ENCODE results near the gene GUCA1A. TPM values are rescaled to one million over a fixed set of nuclear protein-coding genes. Genes with fewer than 3 reads are reported as not detected.
A peak's percentile ranks its signal among the peaks of the same experiment; 100 is the strongest.

GUCA1A gene
- total RNA-seq, 1 experiment from 2014 or later, result not detected

DNA sequence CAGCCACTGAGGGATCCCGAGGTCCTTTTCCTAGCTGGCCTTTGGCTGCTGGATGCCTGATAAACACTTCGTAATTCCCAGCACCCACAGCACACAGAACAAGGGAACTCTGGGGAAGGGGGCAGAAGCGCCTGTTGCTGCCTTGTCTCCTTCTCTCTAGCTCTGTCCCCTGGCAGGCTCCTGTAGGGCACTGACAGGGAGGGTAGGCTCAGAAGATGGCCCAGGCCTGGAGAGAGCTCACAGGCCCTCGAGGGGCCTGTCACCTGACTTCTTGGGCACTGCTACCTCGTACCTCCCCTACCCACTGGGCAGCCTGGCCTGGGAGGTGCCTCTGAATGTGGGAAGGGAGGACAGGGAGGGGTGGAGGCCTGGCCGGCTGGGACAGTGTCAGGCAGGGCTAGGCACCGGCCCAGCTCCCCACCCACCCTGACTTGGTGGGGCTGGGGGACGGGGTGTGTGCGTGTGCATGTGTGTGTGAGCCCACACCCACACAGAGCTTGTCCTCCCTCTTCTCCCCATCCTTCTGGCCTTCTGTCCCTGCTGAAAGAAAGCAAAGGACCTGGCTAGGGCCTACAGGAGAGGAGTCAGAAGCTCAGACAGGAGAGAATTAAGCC lies 48.8 kb upstream of the GUCA1A start:
- BruUV-seq (replicated peaks), result no TSS peak
- H2AFZ ChIP-seq (ENCODE audit: low read length), result no peak overlapping the region
- 0 out of 2 replicates have a peak overlapping the region, but pooled peaks have one; percentile 84 for H3K27ac ChIP-seq (ENCODE audit: low read length)
- H3K79me2 ChIP-seq (ENCODE audit: low read length), result peaks cover 10% of the 10 kb centered on the region
- no peaks in the 10 kb centered on the region for H3K9me2 ChIP-seq (replicated peaks; ENCODE audit: low read length)
- CTCF ChIA-PET, result no interaction called here
- intact Hi-C loops (cut with micrococcal nuclease), result no loop called here
- H3K4me3 ChIP-seq (ENCODE audit: low read length), result no peak overlapping the region
- POLR2A ChIA-PET (ENCODE audit: unreplicated experiment), result no interaction called here
- no peak overlapping the region for H3K9ac ChIP-seq (ENCODE audit: low read length)
- TF ChIP-seq EZH2 (IDR thresholded peaks at IDR 0.05; ENCODE audit: low read length, unreplicated experiment), result no peak
- TF ChIP-seq EZH2phosphoT487 (IDR thresholded peaks at IDR 0.05; ENCODE audit: borderline replicate concordance, low read length), result no peak
- TF ChIP-seq, protein P1, sequence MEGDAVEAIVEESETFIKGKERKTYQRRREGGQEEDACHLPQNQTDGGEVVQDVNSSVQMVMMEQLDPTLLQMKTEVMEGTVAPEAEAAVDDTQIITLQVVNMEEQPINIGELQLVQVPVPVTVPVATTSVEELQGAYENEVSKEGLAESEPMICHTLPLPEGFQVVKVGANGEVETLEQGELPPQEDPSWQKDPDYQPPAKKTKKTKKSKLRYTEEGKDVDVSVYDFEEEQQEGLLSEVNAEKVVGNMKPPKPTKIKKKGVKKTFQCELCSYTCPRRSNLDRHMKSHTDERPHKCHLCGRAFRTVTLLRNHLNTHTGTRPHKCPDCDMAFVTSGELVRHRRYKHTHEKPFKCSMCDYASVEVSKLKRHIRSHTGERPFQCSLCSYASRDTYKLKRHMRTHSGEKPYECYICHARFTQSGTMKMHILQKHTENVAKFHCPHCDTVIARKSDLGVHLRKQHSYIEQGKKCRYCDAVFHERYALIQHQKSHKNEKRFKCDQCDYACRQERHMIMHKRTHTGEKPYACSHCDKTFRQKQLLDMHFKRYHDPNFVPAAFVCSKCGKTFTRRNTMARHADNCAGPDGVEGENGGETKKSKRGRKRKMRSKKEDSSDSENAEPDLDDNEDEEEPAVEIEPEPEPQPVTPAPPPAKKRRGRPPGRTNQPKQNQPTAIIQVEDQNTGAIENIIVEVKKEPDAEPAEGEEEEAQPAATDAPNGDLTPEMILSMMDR (conservative IDR thresholded peaks at IDR 0.05; ENCODE audit: low read depth, low read length), result no peak
- peaks cover 26% of the 10 kb centered on the region for H3K36me3 ChIP-seq (ENCODE audit: low read depth, low read length)
- H3K27me3 ChIP-seq (ENCODE audit: low read length), result no peaks in the 10 kb centered on the region
- DNase-seq, result no peak
- no peak overlapping the region for H3K4me2 ChIP-seq (ENCODE audit: low read length)
- peaks cover 32% of the 10 kb centered on the region for H3K4me1 ChIP-seq (ENCODE audit: insufficient read depth, low read length)
- H4K20me1 ChIP-seq (ENCODE audit: low read length), result no peaks in the 10 kb centered on the region
- H3K9me3 ChIP-seq (ENCODE audit: low read length), result no peaks in the 10 kb centered on the region
- ATAC-seq, result no peak
- H3F3A ChIP-seq (ENCODE audit: low read length, unreplicated experiment), result no peaks in the 10 kb centered on the region

GRCh38 chr6:42125231-42125630 lies 47.9 kb upstream of the GUCA1A start:
- ChIA-PET CTCF (no interaction called here), POLR2A (ENCODE audit: unreplicated experiment) (no interaction called here)
- no peak for TF ChIP-seq EZH2 (IDR thresholded peaks at IDR 0.05; ENCODE audit: low read length, unreplicated experiment)
- TF ChIP-seq EZH2phosphoT487 (IDR thresholded peaks at IDR 0.05; ENCODE audit: borderline replicate concordance, low read length), result no peak
- TF ChIP-seq, protein P1 (conservative IDR thresholded peaks at IDR 0.05; ENCODE audit: low read depth, low read length), result no peak
- Histone ChIP-seq H3K79me2 (ENCODE audit: low read length) (peaks cover 19% of the 10 kb centered on the region), H3K4me3 (ENCODE audit: low read length) (no peak overlapping the region), H3K27me3 (ENCODE audit: low read length) (no peaks in the 10 kb centered on the region), H3K4me2 (ENCODE audit: low read length) (no peak overlapping the region), H3K9me2 (replicated peaks; ENCODE audit: low read length) (no peaks in the 10 kb centered on the region), H3K4me1 (ENCODE audit: insufficient read depth, low read length) (peaks cover 32% of the 10 kb centered on the region), H2AFZ (ENCODE audit: low read length) (no peak overlapping the region), H3K27ac (ENCODE audit: low read length) (no peak overlapping the region), H3K9ac (ENCODE audit: low read length) (no peak overlapping the region), H3K9me3 (ENCODE audit: low read length) (no peaks in the 10 kb centered on the region), H4K20me1 (ENCODE audit: low read length) (no peaks in the 10 kb centered on the region), H3F3A (ENCODE audit: low read length, unreplicated experiment) (no peaks in the 10 kb centered on the region), H3K36me3 (ENCODE audit: low read depth, low read length) (peaks cover 29% of the 10 kb centered on the region)
- ATAC-seq (no peak), DNase-seq (no peak)
- BruUV-seq (replicated peaks), result no TSS peak
- intact Hi-C loops (cut with micrococcal nuclease), result no loop called here

DNA sequence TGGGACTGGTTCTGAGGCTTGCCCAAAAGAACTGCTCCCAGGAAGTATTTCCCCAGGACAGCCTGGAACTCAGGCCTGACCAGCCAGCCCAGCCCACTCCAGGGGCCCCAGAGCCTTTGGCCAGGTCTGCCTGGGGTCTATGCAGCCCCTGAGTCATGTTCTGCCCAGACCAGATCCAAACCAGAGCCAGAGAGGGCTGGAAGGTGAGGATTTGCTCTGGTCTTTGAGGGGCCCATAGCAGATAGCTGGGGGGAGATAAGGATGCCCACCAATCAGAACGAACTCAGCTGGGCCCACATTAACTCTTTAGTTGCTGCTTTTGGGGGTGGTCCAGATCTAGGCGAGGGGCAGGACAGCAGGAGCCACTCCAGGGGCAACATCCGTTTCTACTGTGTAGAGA lies 47.5 kb upstream of the GUCA1A start:
- ChIA-PET POLR2A (ENCODE audit: unreplicated experiment) (no interaction called here), CTCF (no interaction called here)
- ATAC-seq (no peak), DNase-seq (no peak)
- peaks cover 32% of the 10 kb centered on the region for H3K4me1 ChIP-seq (ENCODE audit: insufficient read depth, low read length)
- H2AFZ ChIP-seq (ENCODE audit: low read length), result no peak overlapping the region
- no peak overlapping the region for H3K4me2 ChIP-seq (ENCODE audit: low read length)
- intact Hi-C loops (cut with micrococcal nuclease), result no loop called here
- no TSS peak for BruUV-seq (replicated peaks)
- H3K4me3 ChIP-seq (ENCODE audit: low read length), result no peak overlapping the region
- H3F3A ChIP-seq (ENCODE audit: low read length, unreplicated experiment), result no peaks in the 10 kb centered on the region
- no peaks in the 10 kb centered on the region for H3K9me3 ChIP-seq (ENCODE audit: low read length)
- peaks cover 22% of the 10 kb centered on the region for H3K79me2 ChIP-seq (ENCODE audit: low read length)
- H3K36me3 ChIP-seq (ENCODE audit: low read depth, low read length), result peaks cover 29% of the 10 kb centered on the region
- H3K9me2 ChIP-seq (replicated peaks; ENCODE audit: low read length), result no peaks in the 10 kb centered on the region
- H3K27me3 ChIP-seq (ENCODE audit: low read length), result no peaks in the 10 kb centered on the region
- no peaks in the 10 kb centered on the region for H4K20me1 ChIP-seq (ENCODE audit: low read length)
- TF ChIP-seq, protein P1 (conservative IDR thresholded peaks at IDR 0.05; ENCODE audit: low read depth, low read length), result no peak
- TF ChIP-seq EZH2phosphoT487 (IDR thresholded peaks at IDR 0.05; ENCODE audit: borderline replicate concordance, low read length) (no peak), EZH2 (IDR thresholded peaks at IDR 0.05; ENCODE audit: low read length, unreplicated experiment) (no peak)
- no peak overlapping the region for H3K27ac ChIP-seq (ENCODE audit: low read length)
- H3K9ac ChIP-seq (ENCODE audit: low read length), result no peak overlapping the region
